Astrocyte of the spinal cord (primary cell): ENCODE results near the gene FH.

Experiments used
- DNase-seq: peaks from one replicate; pipeline ENCODE4 v3.0.0; 2011; ENCODE audit warnings: low read depth, low spot score
- H3K4me3 ChIP-seq: 2 replicates; pipeline ENCODE4 v1.5.1; 2011; ENCODE audit warnings: low read depth, mild to moderate bottlenecking, low read length, moderate library complexity
- CTCF ChIP-seq: IDR thresholded peaks from 2 replicates; pipeline ENCODE4 v1.5.1; 2012; ENCODE audit warnings: low read depth, mild to moderate bottlenecking, low read length, inconsistent platforms
- in situ Hi-C: cut with HindIII; loops from 2 replicates; pipeline ENCODE4 v1.10.0; 2017; ENCODE audit warnings: low sequenced_read_pairs

The FH gene

GRCh38 chr1:241453732-241454131, 65.8 kb downstream of the FH start:
- in situ Hi-C loops: no loop called here
- no peak for DNase-seq
- no peak for TF ChIP-seq CTCF
- no peak overlapping the region for H3K4me3 ChIP-seq

- in situ Hi-C loops: no loop called here
- no peak for DNase-seq
- H3K4me3 ChIP-seq: no peak overlapping the region
- TF ChIP-seq CTCF: no peak
Measured at GRCh38 chr1:241451956-241452355, 67.6 kb downstream of the FH start.
